ENCODE results near the gene CUL7.

Gene CUL7

GRCh38 chr6:43093436-43094289 is 40.0 kb upstream of the CUL7 start:
- H3K27me3 ChIP-seq (ENCODE audit: insufficient read depth, poor library complexity, severe bottlenecking) = no peaks in the 10 kb centered on the region
- H3K4me3 ChIP-seq (replicated peaks; ENCODE audit: insufficient read depth, low read length) = no peak overlapping the region
- TF ChIP-seq REST (IDR thresholded peaks at IDR 0.05; ENCODE audit: insufficient replicate concordance, low read depth) (no peak), POLR2AphosphoS5 (IDR thresholded peaks at IDR 0.05; ENCODE audit: low read depth) (no peak), CTCF (IDR thresholded peaks at IDR 0.05; ENCODE audit: insufficient read depth, low read length) (no peak), SPI1 (IDR thresholded peaks at IDR 0.05; ENCODE audit: borderline replicate concordance, low read depth) (no peak), GABPA (IDR thresholded peaks at IDR 0.05; ENCODE audit: low read depth) (no peak)
- H3K27ac ChIP-seq (replicated peaks) = no peak overlapping the region
- no peak for DNase-seq (ENCODE audit: low read depth in 1 of 2, low spot score in 1 of 2)

- no peak overlapping the region for H3K4me3 ChIP-seq (replicated peaks; ENCODE audit: insufficient read depth, low read length)
- TF ChIP-seq GABPA (IDR thresholded peaks at IDR 0.05; ENCODE audit: low read depth) (no peak), CTCF (IDR thresholded peaks at IDR 0.05; ENCODE audit: insufficient read depth, low read length) (no peak), SPI1 (IDR thresholded peaks at IDR 0.05; ENCODE audit: borderline replicate concordance, low read depth) (no peak), POLR2AphosphoS5 (IDR thresholded peaks at IDR 0.05; ENCODE audit: low read depth) (no peak), REST (IDR thresholded peaks at IDR 0.05; ENCODE audit: insufficient replicate concordance, low read depth) (no peak)
- no peaks in the 10 kb centered on the region for H3K27me3 ChIP-seq (ENCODE audit: insufficient read depth, poor library complexity, severe bottlenecking)
- H3K27ac ChIP-seq (replicated peaks) = no peak overlapping the region
- no peak for DNase-seq (ENCODE audit: low read depth in 1 of 2, low spot score in 1 of 2)
Observed at GRCh38 chr6:43092635-43093034, 39.0 kb upstream of the CUL7 start.

- DNase-seq (ENCODE audit: low read depth in 1 of 2, low spot score in 1 of 2) = no peak
- TF ChIP-seq POLR2AphosphoS5 (IDR thresholded peaks at IDR 0.05; ENCODE audit: low read depth) = no peak
- no peak for TF ChIP-seq GABPA (IDR thresholded peaks at IDR 0.05; ENCODE audit: low read depth)
- no peak for TF ChIP-seq CTCF (IDR thresholded peaks at IDR 0.05; ENCODE audit: insufficient read depth, low read length)
- TF ChIP-seq REST (IDR thresholded peaks at IDR 0.05; ENCODE audit: insufficient replicate concordance, low read depth) = no peak
- TF ChIP-seq SPI1 (IDR thresholded peaks at IDR 0.05; ENCODE audit: borderline replicate concordance, low read depth) = no peak
- no peaks in the 10 kb centered on the region for H3K27me3 ChIP-seq (ENCODE audit: insufficient read depth, poor library complexity, severe bottlenecking)
- H3K27ac ChIP-seq (replicated peaks) = no peak overlapping the region
- H3K4me3 ChIP-seq (replicated peaks; ENCODE audit: insufficient read depth, low read length) = no peak overlapping the region
Observed at GRCh38 chr6:43091436-43091991, 37.9 kb upstream of the CUL7 start.

All from HL-60 (cell line).